NCI-H2171 (cell line): Measurements from ENCODE around the gene DDC.
A peak's percentile ranks its signal among the peaks of the same experiment; 100 is the strongest.
"Not testable (repeated sequence)": the region's sequence is repeated elsewhere in the genome, so short reads cannot be mapped to it uniquely, and the experiment has no call there.

Experiments used
- DNase-seq: peaks from one replicate; lab custom pipeline; 2025; lab: John Stamatoyannopoulos, UW

DDC gene

GRCh38 chr7:50486512-50486911 lies 78.7 kb downstream of the DDC start:
- no peak for DNase-seq

- DNase-seq = no peak
Observed at GRCh38 chr7:50481867-50482266, 83.3 kb downstream of the DDC start.

DNA sequence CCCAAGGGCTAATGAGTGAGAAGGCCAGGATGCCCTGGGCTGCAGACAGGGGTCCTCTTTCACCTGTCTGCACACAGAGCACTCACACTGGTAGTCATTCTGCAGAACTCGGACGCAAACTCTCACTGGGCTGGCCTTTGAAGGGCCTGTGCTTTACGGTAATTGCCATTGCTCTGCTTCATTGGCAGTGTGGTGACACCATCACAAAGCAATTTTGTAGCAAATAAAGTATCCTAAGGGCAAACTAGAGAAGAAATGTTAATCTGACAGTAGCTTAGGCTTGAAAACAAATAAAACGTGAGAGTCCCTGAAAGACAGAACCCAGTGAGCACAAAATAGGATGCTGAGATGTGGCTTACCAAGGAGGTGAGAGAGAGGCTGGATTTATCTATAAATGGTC lies 84.4 kb downstream of the DDC start:
- no peak for DNase-seq

DNA sequence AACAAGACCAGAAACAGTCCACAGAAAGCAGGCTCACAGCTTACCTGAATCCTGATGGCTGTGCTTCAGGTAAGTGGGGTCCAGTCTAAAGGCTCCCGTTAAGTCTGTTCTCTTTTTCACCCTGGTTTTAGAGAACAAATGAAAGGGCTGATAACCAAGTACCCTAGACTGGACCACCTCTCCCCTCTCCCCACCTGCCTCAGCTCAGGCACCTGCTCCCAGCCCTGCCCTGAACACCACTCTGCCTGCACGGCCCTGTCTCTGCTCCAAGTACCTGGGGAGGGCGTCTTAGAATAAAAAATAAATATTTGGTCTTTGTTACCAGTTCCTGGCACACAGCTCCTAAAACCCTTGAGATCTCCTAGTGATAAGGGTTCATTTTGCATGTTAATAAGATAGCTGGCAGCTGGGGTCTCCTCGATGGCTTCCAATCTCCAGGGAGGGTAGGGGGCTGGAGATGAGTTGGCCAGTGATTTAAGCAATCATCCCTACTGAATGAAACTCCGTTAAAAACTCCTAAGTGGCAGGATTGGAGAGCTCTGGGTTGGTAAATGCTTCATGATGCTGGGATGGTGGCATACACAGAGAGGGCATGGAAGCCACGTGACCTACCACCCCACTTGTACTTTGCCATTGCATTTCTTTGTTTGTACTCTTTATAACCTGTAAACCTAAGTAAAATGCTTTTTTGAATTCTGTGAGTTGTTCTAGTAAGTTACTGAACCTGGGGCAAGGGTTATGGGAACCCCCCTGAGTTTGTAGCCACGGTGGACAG lies 85.3 kb downstream of the DDC start:
- no peak for DNase-seq

DNA sequence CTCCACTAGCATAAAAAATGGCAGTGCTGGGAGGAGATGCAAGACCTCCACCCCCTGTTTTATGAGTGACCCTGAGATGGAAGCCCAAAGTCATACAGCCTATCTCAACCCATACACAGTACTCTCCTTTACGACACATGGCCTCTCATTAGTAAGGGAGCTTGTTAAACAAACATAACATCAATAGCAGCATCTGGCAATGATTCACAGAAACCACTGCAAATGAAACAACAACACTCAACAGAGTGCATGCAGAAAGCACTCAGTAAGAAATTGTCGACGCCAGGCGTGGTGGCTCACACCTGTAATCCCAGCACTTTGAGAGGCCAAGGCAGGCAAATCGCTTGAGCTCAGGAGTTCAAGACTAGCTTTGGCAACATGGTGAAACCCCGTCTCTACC lies 87.6 kb downstream of the DDC start:
- no peak for DNase-seq

DNA sequence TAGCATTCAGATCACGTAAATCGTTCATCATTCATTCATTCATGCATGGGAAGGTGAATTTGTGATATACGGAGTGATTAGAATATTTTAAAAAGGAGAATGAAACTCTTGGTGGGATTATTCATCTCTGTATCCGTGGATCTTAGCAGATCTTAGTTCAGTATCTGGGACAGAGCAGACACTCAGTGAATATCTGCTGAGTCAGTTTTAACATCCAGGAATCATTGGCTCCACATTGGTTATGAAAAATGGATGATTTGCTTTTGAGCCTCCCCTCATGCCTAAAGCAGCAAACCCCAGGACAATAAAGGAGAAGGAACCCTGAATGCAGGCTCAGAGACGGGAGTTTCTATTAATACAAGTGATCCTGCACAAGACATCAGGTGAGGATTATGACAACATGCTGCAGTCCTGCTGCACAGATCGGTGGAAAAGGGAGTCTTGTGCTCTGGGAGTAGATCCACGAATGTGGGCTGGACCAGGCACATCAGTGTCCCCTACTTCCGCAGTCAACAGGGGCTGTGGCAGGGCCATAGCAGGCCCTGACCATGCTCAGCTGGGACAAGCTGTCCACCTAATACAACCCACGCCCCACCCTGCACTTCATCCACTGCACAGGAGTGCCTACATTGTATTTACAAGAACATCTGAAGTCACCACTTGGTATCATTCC lies 88.1 kb downstream of the DDC start:
- DNase-seq = no peak

DNA sequence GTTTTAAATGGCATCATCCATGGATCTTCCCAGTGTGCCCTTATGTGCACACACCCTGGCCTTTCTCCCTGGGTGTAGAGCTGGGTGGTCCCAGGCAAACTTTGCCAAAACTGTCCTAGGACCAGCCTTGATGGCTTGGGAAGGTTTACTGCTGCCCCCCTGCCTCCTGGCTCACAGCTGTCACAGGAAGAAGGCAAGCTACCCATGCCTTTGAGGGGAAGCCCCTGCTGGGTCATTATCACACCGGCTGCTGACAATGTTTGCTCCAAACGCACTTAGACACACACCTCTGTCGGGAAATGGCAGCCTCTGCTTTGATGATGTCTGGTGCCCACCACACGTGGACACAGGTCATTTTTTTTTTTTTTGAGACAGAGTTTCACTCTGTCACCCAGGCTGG lies 89.9 kb downstream of the DDC start:
- no peak for DNase-seq

- no peak for DNase-seq
Observed at GRCh38 chr7:50474382-50475160, 90.6 kb downstream of the DDC start.

GRCh38 chr7:50473531-50473930 lies 91.7 kb downstream of the DDC start:
- no peak for DNase-seq

GRCh38 chr7:50472427-50472826 lies 92.8 kb downstream of the DDC start:
- no peak for DNase-seq

DNA sequence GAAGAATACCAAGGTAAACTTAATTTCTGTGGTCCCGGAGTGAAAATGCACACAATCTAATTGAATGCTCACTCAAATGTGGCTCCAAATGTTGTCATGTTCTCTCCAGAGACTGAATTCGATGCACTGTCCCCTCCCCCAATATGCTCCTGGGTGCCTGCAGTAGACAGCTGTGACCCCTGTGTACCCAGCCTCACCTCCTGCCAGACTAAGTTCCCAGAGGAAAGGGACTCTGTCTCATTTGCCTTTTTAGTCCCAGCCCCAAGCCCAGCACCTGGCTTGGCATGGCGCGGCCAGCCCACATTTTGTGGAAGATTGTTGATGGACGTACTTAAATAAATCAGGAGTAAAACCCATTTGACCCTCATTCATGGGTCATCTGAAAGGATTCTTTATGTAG lies 93.2 kb downstream of the DDC start:
- no peak for DNase-seq

GRCh38 chr7:50470250-50471163 lies 94.7 kb downstream of the DDC start:
- DNase-seq = peak; percentile 8

- DNase-seq = no peak
Observed at GRCh38 chr7:50469181-50469580, 96.0 kb downstream of the DDC start.

GRCh38 chr7:50467817-50468610 lies 97.2 kb downstream of the DDC start:
- peak; percentile 51 for DNase-seq

- no peak for DNase-seq
Observed at GRCh38 chr7:50466815-50467585, 98.2 kb downstream of the DDC start.

- DNase-seq = peak; percentile 6
Observed at GRCh38 chr7:50463035-50463434, 102.2 kb downstream of the DDC start.

- DNase-seq = no peak
Observed at GRCh38 chr7:50462361-50462760, 102.8 kb downstream of the DDC start.

DNA sequence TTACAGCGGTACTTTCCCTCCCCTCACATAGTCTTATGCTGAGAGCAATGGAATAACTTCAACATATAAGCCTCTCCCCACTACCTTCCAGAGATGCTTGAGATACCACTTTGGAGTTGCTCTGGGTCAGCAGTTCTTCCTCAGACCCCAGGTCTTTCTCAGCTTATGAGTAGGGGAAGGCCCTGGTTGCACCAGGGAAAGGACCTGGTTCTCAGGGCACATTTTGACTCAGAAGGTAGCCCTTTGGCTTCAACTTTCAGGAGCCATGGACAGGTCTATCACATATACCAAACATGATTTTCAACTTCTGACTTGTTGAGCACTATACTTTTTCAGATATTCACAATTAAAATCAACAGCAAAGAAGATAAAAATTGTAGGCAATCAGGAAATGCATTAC lies 103.5 kb downstream of the DDC start:
- no peak for DNase-seq

- DNase-seq = not testable (repeated sequence)
Observed at GRCh38 chr7:50459183-50459582, 106.0 kb downstream of the DDC start.

- not testable (repeated sequence) for DNase-seq
Observed at GRCh38 chr7:50458651-50459050, 106.6 kb downstream of the DDC start.
